Uterus (tissue), 2 donors: Measurements from ENCODE around the gene MKI67.

Experiments used
- POLR2A ChIP-seq, 2 donors: fragments of 450-650 bp; IDR thresholded peaks; one replicate each; pipeline ENCODE4 v1.6.1; 2016; ENCODE audit warnings: antibody characterized with exemption in 2 of 2, mild to moderate bottlenecking in 1 of 2, moderate library complexity in 1 of 2
- TF ChIP-seq, protein P1 (sequence below), 4 experiments: fragments of 200-600 bp in 2 of 4; fragments of 450-650 bp in 2 of 4; sonication (generic) in 2 of 4; IDR thresholded peaks; one replicate each; pipeline ENCODE4 v1.5.1; 2016 to 2019; ENCODE audit warnings: antibody characterized with exemption in 4 of 4, mild to moderate bottlenecking in 2 of 4, moderate library complexity in 1 of 4

- TF ChIP-seq POLR2A (IDR thresholded peaks at IDR 0.05): no peak
- TF ChIP-seq, protein P1, sequence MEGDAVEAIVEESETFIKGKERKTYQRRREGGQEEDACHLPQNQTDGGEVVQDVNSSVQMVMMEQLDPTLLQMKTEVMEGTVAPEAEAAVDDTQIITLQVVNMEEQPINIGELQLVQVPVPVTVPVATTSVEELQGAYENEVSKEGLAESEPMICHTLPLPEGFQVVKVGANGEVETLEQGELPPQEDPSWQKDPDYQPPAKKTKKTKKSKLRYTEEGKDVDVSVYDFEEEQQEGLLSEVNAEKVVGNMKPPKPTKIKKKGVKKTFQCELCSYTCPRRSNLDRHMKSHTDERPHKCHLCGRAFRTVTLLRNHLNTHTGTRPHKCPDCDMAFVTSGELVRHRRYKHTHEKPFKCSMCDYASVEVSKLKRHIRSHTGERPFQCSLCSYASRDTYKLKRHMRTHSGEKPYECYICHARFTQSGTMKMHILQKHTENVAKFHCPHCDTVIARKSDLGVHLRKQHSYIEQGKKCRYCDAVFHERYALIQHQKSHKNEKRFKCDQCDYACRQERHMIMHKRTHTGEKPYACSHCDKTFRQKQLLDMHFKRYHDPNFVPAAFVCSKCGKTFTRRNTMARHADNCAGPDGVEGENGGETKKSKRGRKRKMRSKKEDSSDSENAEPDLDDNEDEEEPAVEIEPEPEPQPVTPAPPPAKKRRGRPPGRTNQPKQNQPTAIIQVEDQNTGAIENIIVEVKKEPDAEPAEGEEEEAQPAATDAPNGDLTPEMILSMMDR (IDR thresholded peaks at IDR 0.05): no peak
These were observed 20.8 kb downstream of the MKI67 start for GRCh38 chr10:128105383-128105782.
